ENCODE results near the gene EPHA3. TPM values are rescaled to one million over a fixed set of nuclear protein-coding genes. Genes with fewer than 3 reads are reported as not detected.

EPHA3 gene
- polyA plus RNA-seq, 1 donor, result 3.0 TPM

GRCh38 chr3:89472101-89472500 lies 364.7 kb downstream of the EPHA3 start:
- no peaks in the 10 kb centered on the region for H3K9me3 ChIP-seq (ENCODE audit: control insufficient read depth, low read depth, low read length)
- no peak for DNase-seq
- no peaks in the 10 kb centered on the region for H3K4me1 ChIP-seq (ENCODE audit: control insufficient read depth, insufficient read depth, low read length)
- WGBS (ENCODE audit: insufficient coverage, low lambda C conversion rate), result 100% methylated on average over 1 of the region's 4 CpGs
- no peak overlapping the region for H3K4me3 ChIP-seq (ENCODE audit: low read length)
- H3K36me3 ChIP-seq (ENCODE audit: control insufficient read depth, insufficient read depth, low read length), result no peaks in the 10 kb centered on the region
- H3K27me3 ChIP-seq (ENCODE audit: control insufficient read depth, insufficient read depth, low read length), result no peaks in the 10 kb centered on the region
- H3K27ac ChIP-seq (ENCODE audit: low read length), result no peak overlapping the region

DNA sequence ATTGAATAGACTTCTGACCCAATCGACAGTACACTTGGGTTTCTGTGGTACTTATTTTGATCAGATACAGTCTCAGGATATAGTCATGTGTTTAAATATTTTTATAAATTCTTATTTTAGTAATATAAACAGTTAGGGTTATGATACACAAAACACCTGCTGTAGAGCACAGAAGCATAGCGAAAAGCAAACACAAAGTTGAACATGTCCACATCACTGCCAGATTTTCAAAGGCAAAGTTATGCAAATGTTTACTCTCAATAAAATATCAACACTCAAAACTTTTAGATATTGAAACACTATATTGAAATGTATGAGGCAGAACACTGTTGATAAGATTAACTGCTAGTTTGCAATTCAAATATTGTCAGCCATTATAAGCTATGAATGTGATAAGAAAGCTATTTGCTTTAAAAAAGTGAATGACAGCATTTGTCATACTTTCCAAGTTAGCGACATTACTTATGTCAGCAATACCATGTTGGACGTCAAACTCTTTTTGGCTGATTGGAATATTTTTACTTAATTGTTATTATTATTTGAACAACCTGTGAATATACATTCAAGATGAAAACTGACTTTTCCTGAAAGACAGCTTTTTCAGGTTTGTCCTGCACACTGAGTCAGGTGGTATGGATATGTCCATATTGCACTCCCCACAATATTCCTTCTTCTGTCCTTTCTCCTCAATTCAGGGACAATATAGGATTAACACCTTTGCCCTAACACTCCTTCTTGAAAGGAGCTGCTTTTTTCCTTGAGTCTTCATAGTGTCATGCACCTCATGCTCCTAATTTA lies 367.1 kb downstream of the EPHA3 start:
- 58% methylated on average over 3 of the region's 4 CpGs for WGBS (ENCODE audit: insufficient coverage, low lambda C conversion rate)
- H3K27ac ChIP-seq (ENCODE audit: low read length), result no peak overlapping the region

DNA sequence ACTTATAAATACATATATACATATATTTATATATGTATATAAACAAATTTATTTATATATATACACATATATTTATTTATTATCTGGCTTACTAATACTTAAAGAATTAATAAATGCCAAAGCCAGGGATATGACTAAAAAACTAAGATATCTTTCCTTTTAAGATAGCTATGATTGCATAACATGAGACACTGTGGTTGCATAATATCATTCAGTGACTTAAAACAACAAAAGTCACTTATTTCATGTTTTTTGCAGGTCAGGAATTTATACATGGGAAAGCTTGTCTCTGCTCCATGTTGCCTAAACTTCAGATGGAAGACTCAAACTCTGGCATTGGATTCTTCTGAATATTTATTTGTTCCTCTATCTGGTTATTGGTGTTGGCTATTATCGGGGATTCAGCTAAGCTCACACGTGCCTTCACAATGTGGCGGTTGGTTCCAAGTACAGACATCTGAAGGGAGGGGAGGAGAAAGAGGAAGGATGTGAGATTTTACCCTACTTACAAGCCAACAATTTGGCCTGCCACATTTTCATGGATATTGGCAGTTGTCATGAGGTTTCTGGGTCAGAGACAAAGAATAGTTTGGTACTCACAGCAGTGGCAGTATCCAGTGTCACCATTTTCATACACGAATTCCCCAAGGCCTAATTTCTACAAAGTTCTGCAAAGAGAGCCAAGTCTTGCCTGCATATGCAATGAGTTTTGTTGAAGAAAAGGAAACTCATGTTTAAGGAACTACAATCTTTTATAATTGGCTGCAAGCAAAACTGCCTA lies 381.6 kb downstream of the EPHA3 start:
- WGBS (ENCODE audit: insufficient coverage, low lambda C conversion rate), result no CpG with 5 or more reads among the region's 4 CpGs

More for the DNA sequence above, 367.1 kb downstream of the EPHA3 start:
- DNase-seq, result no peak
- Histone ChIP-seq H3K27me3 (ENCODE audit: control insufficient read depth, insufficient read depth, low read length) (no peaks in the 10 kb centered on the region), H3K4me1 (ENCODE audit: control insufficient read depth, insufficient read depth, low read length) (no peaks in the 10 kb centered on the region), H3K4me3 (ENCODE audit: low read length) (no peak overlapping the region), H3K9me3 (ENCODE audit: control insufficient read depth, low read depth, low read length) (no peaks in the 10 kb centered on the region), H3K36me3 (ENCODE audit: control insufficient read depth, insufficient read depth, low read length) (no peaks in the 10 kb centered on the region)

GRCh38 chr3:89490129-89490528 lies 382.7 kb downstream of the EPHA3 start:
- no peaks in the 10 kb centered on the region for H3K9me3 ChIP-seq (ENCODE audit: control insufficient read depth, low read depth, low read length)

More for the DNA sequence above, 381.6 kb downstream of the EPHA3 start:
- Histone ChIP-seq H3K4me1 (ENCODE audit: control insufficient read depth, insufficient read depth, low read length) (no peaks in the 10 kb centered on the region), H3K9me3 (ENCODE audit: control insufficient read depth, low read depth, low read length) (no peaks in the 10 kb centered on the region), H3K36me3 (ENCODE audit: control insufficient read depth, insufficient read depth, low read length) (no peaks in the 10 kb centered on the region), H3K27ac (ENCODE audit: low read length) (no peak overlapping the region), H3K27me3 (ENCODE audit: control insufficient read depth, insufficient read depth, low read length) (no peaks in the 10 kb centered on the region), H3K4me3 (ENCODE audit: low read length) (no peak overlapping the region)
- DNase-seq, result no peak

DNA sequence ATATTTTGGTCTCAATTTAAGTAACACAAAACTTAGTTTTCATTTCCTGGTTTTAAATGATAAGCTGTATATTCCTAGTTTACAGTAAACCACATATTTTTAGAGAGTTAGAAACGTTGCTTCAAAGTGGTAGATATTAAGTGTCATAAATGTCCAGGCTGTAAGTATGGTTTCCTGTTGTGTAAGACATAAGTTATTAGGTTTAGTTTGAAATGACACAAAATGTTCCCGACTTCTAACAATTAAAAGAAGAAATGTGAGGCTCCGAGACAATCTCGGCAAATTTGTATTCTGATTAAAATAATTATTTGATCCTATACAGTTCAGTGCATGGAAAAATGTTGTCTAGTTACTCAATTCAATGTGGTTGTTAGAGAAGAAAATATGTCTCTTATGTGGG lies 387.3 kb downstream of the EPHA3 start:
- Histone ChIP-seq H3K9me3 (ENCODE audit: control insufficient read depth, low read depth, low read length) (no peaks in the 10 kb centered on the region), H3K36me3 (ENCODE audit: control insufficient read depth, insufficient read depth, low read length) (no peaks in the 10 kb centered on the region), H3K27ac (ENCODE audit: low read length) (no peak overlapping the region), H3K27me3 (ENCODE audit: control insufficient read depth, insufficient read depth, low read length) (no peaks in the 10 kb centered on the region), H3K4me3 (ENCODE audit: low read length) (no peak overlapping the region), H3K4me1 (ENCODE audit: control insufficient read depth, insufficient read depth, low read length) (no peaks in the 10 kb centered on the region)
- 86% methylated on average over 3 of the region's 4 CpGs for WGBS (ENCODE audit: insufficient coverage, low lambda C conversion rate)
- DNase-seq, result no peak

More at GRCh38 chr3:89490129-89490528, 382.7 kb downstream of the EPHA3 start:
- Histone ChIP-seq H3K27ac (ENCODE audit: low read length) (no peak overlapping the region), H3K4me3 (ENCODE audit: low read length) (no peak overlapping the region), H3K4me1 (ENCODE audit: control insufficient read depth, insufficient read depth, low read length) (no peaks in the 10 kb centered on the region), H3K36me3 (ENCODE audit: control insufficient read depth, insufficient read depth, low read length) (no peaks in the 10 kb centered on the region), H3K27me3 (ENCODE audit: control insufficient read depth, insufficient read depth, low read length) (no peaks in the 10 kb centered on the region)
- DNase-seq, result no peak
- 100% methylated on average over 1 of the region's 4 CpGs for WGBS (ENCODE audit: insufficient coverage, low lambda C conversion rate)

DNA sequence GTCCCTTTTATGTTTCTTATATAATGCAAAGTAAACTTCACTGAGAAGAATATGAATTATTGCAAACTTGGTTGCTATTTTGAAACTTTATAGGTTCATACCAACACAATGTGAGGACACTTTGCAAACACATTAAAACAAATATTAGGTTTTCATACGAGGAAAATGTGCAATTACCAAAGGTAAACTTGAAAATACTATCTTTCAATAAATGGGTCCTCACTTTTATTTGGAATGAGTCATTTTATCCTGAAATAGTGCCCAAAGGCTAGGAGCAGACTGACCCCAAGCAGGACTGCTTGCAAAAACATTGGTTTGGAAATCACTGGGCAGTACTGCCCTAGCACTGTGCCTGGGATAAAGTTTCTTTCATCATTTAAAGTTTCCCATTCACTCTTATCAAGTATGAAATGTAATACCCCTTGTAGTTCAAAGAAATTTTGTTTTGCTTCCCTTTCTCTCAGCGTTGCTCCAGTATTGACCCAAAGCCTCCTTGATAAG lies 396.5 kb downstream of the EPHA3 start:
- no peaks in the 10 kb centered on the region for H3K36me3 ChIP-seq (ENCODE audit: control insufficient read depth, insufficient read depth, low read length)
- H3K9me3 ChIP-seq (ENCODE audit: control insufficient read depth, low read depth, low read length), result no peaks in the 10 kb centered on the region
- H3K4me3 ChIP-seq (ENCODE audit: low read length), result no peak overlapping the region
- no peaks in the 10 kb centered on the region for H3K27me3 ChIP-seq (ENCODE audit: control insufficient read depth, insufficient read depth, low read length)
- no peaks in the 10 kb centered on the region for H3K4me1 ChIP-seq (ENCODE audit: control insufficient read depth, insufficient read depth, low read length)
- WGBS (ENCODE audit: insufficient coverage, low lambda C conversion rate), result no CpG with 5 or more reads among the region's 2 CpGs
- DNase-seq, result no peak
- H3K27ac ChIP-seq (ENCODE audit: low read length), result no peak overlapping the region

DNA sequence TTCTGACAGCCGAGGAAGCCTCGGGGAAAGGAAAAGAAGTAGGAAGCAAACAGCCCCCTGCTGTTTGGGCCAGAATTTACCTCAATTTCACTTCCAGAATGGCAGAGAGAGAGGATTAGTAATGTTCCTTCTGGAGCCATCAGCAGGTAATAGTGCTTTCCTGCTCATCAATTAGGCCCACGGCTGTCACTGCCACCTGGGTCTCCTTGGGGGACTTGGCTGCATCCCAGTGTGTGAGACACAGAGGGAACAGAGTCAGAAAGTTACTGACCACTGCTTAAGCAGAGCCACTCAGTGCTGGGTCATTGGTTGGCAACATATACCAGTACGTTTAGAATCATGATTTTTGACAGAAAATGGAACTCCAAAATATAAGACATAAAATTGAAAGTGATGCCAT lies 397.0 kb downstream of the EPHA3 start:
- Histone ChIP-seq H3K27ac (ENCODE audit: low read length) (no peak overlapping the region), H3K4me3 (ENCODE audit: low read length) (no peak overlapping the region), H3K4me1 (ENCODE audit: control insufficient read depth, insufficient read depth, low read length) (no peaks in the 10 kb centered on the region), H3K36me3 (ENCODE audit: control insufficient read depth, insufficient read depth, low read length) (no peaks in the 10 kb centered on the region), H3K9me3 (ENCODE audit: control insufficient read depth, low read depth, low read length) (no peaks in the 10 kb centered on the region), H3K27me3 (ENCODE audit: control insufficient read depth, insufficient read depth, low read length) (no peaks in the 10 kb centered on the region)
- no peak for DNase-seq
- whole genome bisulfite sequencing (ENCODE audit: insufficient coverage, low lambda C conversion rate), result no CpG with 5 or more reads among the region's 4 CpGs

- no peaks in the 10 kb centered on the region for H3K4me1 ChIP-seq (ENCODE audit: control insufficient read depth, insufficient read depth, low read length)
- WGBS (ENCODE audit: insufficient coverage, low lambda C conversion rate), result 100% methylated on average over 1 of the region's 3 CpGs
- DNase-seq, result no peak
Observed at GRCh38 chr3:89506462-89507103, 399.2 kb downstream of the EPHA3 start.

GRCh38 chr3:89521328-89521727 lies 413.9 kb downstream of the EPHA3 start:
- no peaks in the 10 kb centered on the region for H3K9me3 ChIP-seq (ENCODE audit: control insufficient read depth, low read depth, low read length)
- no CpG with 5 or more reads among the region's 1 CpG for WGBS (ENCODE audit: insufficient coverage, low lambda C conversion rate)
- no peak overlapping the region for H3K4me3 ChIP-seq (ENCODE audit: low read length)
- H3K4me1 ChIP-seq (ENCODE audit: control insufficient read depth, insufficient read depth, low read length), result no peaks in the 10 kb centered on the region
- no peak overlapping the region for H3K27ac ChIP-seq (ENCODE audit: low read length)
- peak in 1 of 2 donors; percentile 2 for DNase-seq
- H3K27me3 ChIP-seq (ENCODE audit: control insufficient read depth, insufficient read depth, low read length), result no peaks in the 10 kb centered on the region
- no peaks in the 10 kb centered on the region for H3K36me3 ChIP-seq (ENCODE audit: control insufficient read depth, insufficient read depth, low read length)

More at GRCh38 chr3:89506462-89507103, 399.2 kb downstream of the EPHA3 start:
- H3K9me3 ChIP-seq (ENCODE audit: control insufficient read depth, low read depth, low read length), result no peaks in the 10 kb centered on the region
- H3K27ac ChIP-seq (ENCODE audit: low read length), result no peak overlapping the region
- H3K4me3 ChIP-seq (ENCODE audit: low read length), result no peak overlapping the region
- no peaks in the 10 kb centered on the region for H3K36me3 ChIP-seq (ENCODE audit: control insufficient read depth, insufficient read depth, low read length)
- no peaks in the 10 kb centered on the region for H3K27me3 ChIP-seq (ENCODE audit: control insufficient read depth, insufficient read depth, low read length)

- 95% methylated on average over 1 of the region's 2 CpGs for WGBS (ENCODE audit: insufficient coverage, low lambda C conversion rate)
- no peak for DNase-seq
- H3K9me3 ChIP-seq (ENCODE audit: control insufficient read depth, low read depth, low read length), result no peaks in the 10 kb centered on the region
- no peaks in the 10 kb centered on the region for H3K27me3 ChIP-seq (ENCODE audit: control insufficient read depth, insufficient read depth, low read length)
- no peaks in the 10 kb centered on the region for H3K4me1 ChIP-seq (ENCODE audit: control insufficient read depth, insufficient read depth, low read length)
- no peaks in the 10 kb centered on the region for H3K36me3 ChIP-seq (ENCODE audit: control insufficient read depth, insufficient read depth, low read length)
- H3K27ac ChIP-seq (ENCODE audit: low read length), result no peak overlapping the region
- H3K4me3 ChIP-seq (ENCODE audit: low read length), result no peak overlapping the region
Observed at GRCh38 chr3:89522155-89522554, 414.7 kb downstream of the EPHA3 start.

Measured in large intestine (tissue), 3 donors.